Fibroblast of peridontal ligament (primary cell): ENCODE measurements around the gene LYRM9.
"Not testable (repeated sequence)": the region's sequence is repeated elsewhere in the genome, so short reads cannot be mapped to it uniquely, and the experiment has no call there.

Source experiments
- DNase-seq: peaks from one replicate; pipeline ENCODE4 v3.0.0-alpha.2; 2010; ENCODE audit errors: extremely low read depth

Gene LYRM9

GRCh38 chr17:27906226-27906580 is 13.0 kb upstream of the LYRM9 start:
- DNase-seq: no peak

GRCh38 chr17:27905447-27906225 is 12.5 kb upstream of the LYRM9 start:
- DNase-seq: no peak

DNA sequence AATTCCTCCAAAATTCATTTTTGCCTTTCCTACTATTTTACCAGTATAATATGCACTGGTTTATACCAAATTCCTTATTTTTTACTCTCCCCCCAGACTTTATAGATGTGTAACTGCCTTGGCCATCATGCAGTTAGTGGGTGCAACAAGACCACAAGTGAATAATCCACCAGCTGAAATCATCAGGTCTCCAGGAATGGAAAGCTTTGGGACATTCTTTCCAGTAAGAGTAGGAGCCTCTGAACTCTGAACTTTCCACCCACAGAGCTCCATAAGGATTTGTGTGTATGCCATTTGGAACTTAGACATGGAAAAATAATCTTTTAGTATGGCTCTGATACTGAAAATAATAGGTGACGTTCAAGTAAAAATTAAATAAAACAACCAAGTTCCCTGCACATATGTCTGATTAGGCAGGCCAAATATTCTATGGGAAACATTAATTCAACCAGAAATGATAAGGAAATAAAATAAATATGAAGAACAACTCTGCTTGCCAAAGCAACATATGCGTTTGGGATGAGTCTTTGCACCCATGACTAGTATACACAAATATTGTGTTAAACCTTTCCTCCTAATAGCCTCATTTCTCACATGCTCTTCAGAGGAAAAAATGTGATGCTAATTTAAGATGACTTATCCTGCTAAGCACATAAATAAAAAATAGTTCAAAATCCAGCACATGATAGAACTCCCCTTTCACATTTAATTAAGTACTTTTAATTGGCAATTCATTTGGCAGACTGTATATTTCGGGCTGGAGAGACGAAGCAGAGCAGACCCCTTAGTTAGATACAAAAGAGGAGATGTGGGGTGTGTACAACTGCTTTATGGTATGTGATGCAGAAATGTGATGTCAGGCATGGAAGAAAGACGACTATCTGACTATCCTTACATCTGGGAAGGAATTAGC is 11.6 kb upstream of the LYRM9 start:
- no peak for DNase-seq

DNA sequence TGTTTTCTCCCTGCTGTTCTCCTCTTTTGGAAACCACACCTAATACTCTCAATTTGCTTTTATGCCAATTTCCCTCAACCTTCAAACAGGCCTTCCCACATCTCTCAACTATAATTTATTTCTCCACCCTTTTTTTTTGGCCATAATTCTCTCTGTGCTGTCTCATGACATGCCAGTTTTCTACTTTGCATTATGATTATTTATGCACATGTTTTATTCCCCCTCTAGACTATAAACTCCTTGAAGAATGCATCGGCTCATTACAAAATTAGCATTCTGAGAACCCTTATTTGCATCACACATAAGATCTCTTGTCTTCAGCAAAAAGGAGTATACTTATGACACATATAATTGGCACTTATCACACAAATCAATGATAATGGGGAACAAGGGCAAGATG is 10.9 kb upstream of the LYRM9 start:
- no peak for DNase-seq

- no peak for DNase-seq
These were observed 6.4 kb upstream of the LYRM9 start for GRCh38 chr17:27899525-27899924.

- no peak for DNase-seq
These were observed 4.9 kb upstream of the LYRM9 start for GRCh38 chr17:27898096-27898495.

GRCh38 chr17:27896701-27897100 is 3.5 kb upstream of the LYRM9 start:
- no peak for DNase-seq

- DNase-seq: no peak
These were observed 2.9 kb upstream of the LYRM9 start for GRCh38 chr17:27895940-27896535.

- DNase-seq: no peak
These were observed 2.1 kb upstream of the LYRM9 start for GRCh38 chr17:27895123-27895895.

- peak; percentile 8 for DNase-seq
These were observed 807 bp upstream of the LYRM9 start for GRCh38 chr17:27893841-27894503.

DNA sequence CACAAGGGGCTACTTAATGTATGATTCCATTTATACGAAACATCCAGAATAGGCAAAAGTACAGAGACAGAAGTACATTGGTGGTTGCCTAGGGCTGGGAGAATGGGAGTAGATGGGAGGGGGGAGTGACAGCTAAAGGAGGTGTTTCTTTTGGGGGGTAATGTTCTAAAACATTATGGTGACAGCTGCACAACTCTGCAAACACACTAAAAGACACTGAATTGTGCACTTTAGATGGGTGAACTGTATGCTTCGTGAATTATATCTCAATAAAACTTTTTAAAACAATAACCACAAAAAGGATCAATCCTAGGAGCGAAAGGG is 661 bp downstream of the LYRM9 start:
- no peak for DNase-seq

DNA sequence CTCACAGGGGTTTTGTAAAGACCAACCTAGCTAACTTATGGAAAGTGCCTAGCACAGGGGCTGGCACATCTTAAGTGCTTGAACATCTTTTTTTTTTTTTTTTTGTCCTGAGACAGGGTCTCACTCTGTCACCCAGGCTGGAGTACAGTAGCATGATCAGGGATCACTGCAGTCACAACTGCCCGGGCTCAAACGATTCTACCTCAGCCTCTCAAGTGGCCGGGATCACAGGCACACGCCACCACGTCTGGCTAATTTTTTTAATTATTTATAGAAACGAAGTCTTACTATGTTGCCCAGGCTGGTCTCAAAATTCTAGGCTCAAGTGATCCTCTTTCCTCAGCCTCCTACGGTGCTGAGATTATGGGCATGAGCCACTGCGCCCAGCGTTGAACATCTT is 1.3 kb downstream of the LYRM9 start:
- no peak for DNase-seq

DNA sequence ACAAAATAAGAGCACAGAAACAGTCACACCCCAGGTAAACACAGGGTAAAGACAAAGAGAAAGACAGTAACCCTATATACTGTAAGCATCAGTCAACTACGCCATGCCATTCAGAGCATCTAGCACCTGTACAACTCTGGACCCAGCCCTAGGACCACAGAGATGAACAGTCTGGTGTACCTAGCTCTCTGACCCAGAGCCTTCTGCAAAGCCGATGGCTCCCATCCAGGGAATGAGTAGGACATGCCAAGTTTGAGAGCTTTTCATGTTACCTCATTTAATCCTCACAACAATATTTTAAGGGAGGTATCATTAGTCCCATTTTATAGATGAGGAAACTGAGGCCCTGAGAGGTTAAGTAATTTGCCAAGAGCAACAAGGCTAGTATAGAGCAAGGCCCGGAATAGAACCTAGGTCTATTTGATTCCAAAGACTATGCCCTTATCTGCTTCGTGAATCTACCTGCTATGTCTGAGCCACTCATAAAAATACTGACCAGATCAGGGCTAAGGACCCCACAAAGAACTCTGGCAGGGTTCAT is 3.4 kb downstream of the LYRM9 start:
- no peak for DNase-seq

DNA sequence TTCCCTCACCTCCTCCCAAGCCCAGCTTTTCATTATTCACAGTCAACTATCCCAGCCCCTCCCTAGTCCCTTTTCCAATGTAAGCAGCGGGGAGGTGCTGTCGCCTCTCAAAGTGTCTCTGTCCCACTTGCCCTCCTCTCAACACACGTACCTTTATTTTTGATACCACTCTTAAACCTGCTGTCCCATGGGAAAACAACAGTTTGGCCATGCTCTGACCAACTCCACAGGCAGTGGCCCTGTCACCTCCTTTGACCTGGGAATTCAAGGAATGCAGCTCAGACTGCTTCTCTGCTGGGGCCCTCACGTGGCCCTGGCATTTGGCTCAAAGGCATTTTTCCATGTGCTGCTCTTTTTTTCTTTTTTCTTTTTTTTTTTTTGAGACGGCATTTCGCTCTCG is 4.2 kb downstream of the LYRM9 start:
- DNase-seq: no peak

- no peak for DNase-seq
These were observed 5.1 kb downstream of the LYRM9 start for GRCh38 chr17:27888067-27888466.

DNA sequence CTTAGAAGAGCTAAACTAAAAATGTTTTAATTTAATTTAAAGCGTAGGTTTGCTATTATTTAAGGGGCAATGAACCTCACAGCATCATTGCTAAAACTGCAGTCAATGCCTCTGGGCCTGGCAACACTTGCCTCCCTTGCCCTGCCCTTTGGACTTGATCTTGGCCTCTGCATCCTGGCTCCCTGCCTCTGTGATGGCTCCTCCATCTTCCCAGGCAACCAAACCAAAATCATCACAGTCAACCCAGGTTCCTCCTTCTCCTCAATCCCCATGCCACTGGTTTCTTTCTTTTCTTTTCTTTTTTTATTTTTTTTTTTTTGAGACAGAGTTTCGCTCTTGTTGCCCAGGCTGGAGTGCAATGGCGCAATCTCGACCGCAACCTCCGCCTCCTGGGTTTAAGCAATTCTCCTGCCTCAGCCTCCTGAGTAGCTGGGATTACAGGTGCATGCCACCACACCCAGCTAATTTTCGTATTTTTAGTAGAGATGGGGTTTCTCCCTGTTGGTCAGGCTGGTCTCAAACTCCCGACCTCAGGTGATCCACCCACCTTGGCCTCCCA is 6.7 kb downstream of the LYRM9 start:
- DNase-seq: not testable (repeated sequence)

DNA sequence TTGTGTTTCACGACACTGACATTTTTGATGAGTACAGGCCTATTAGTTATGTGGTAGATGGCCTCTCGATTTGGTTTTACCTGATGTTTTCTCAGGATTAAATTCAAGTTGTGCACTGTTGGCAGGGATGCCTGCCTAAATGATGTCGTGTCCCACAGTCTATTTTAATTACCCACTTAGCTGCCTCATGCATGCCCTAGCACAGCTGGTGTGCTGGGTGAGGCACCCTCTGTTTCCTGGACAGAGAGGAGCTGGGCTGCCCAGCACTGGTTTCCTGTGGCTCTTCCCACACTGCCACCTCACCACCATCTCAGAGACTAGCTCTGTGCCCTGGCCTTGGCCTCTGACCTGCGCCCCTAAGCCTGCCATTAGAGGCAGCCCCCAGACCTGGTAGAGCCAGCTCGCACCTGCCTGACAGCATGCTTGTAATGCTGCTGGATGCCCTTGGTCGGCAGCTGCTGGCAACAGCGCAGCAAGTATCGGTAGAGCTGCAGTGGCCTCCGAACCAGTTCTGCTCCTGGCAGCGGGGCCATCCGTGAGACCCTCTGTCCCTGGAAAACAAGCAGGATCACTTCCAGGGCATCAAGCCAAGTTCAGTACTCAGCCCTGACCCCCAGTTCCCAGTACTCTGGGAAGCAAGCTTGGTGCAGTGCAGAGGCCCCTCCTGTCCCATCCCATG is 10.9 kb downstream of the LYRM9 start:
- DNase-seq: no peak

GRCh38 chr17:27879987-27880608 is 13.1 kb downstream of the LYRM9 start:
- DNase-seq: peak; percentile 48

- DNase-seq: no peak
These were observed 14.2 kb downstream of the LYRM9 start for GRCh38 chr17:27878776-27879562.
